Upper lobe of left lung (tissue), 6 donors: ENCODE results near the gene VAC14. TPM values are rescaled to one million over a fixed set of nuclear protein-coding genes. Genes with fewer than 3 reads are reported as not detected.

ENCODE experiments used
- ATAC-seq, 2 donors: fragments of 200-7000 bp; cut with Tn5 transposase; one replicate each; pipeline ENCODE4 v1.9.1; 2022; ENCODE audit warnings: mild to moderate bottlenecking in 2 of 2, moderate library complexity in 2 of 2; ENCODE audit not compliant: low FRiP score in 2 of 2
- DNase-seq, 2 donors: peaks; one replicate each; pipeline ENCODE4 v3.0.0-alpha.2; 2019 to 2020
- H3K27ac ChIP-seq, 4 donors: fragments of 200-600 bp; sonication (generic); one replicate each; pipeline ENCODE4 v1.5.1; 2016 to 2019
- H3K27me3 ChIP-seq, 4 donors: fragments of 200-600 bp; sonication (generic); one replicate each; pipeline ENCODE4 v1.5.1; 2017 to 2019
- H3K36me3 ChIP-seq, 4 donors: fragments of 200-600 bp; sonication (generic); one replicate each; pipeline ENCODE4 v1.5.1; 2016 to 2019
- H3K4me1 ChIP-seq, 4 donors: fragments of 200-600 bp; sonication (generic); one replicate each; pipeline ENCODE4 v1.5.1; 2018 to 2019
- H3K4me3 ChIP-seq, 4 donors: fragments of 200-600 bp; sonication (generic); one replicate each; pipeline ENCODE4 v1.5.1; 2017 to 2019; ENCODE audit warnings: mild to moderate bottlenecking in 2 of 4, moderate library complexity in 1 of 4
- H3K9me3 ChIP-seq, 4 donors: fragments of 200-600 bp; sonication (generic); one replicate each; pipeline ENCODE4 v1.5.1; 2018 to 2019
- EP300 ChIP-seq, 4 donors: sonication (generic); formaldehyde crosslinking; IDR thresholded peaks; one replicate each; pipeline ENCODE4 v1.5.1; 2017; ENCODE audit warnings: antibody characterized with exemption in 4 of 4, control low read depth in 2 of 4
- POLR2A ChIP-seq, 4 donors: fragments of 450-650 bp; IDR thresholded peaks; one replicate each; pipeline ENCODE4 v1.5.1; 2016 to 2017; ENCODE audit warnings: antibody characterized with exemption in 4 of 4, mild to moderate bottlenecking in 2 of 4
- POLR2AphosphoS5 ChIP-seq, 2 donors: sonication (generic); formaldehyde crosslinking; IDR thresholded peaks; one replicate each; pipeline ENCODE4 v1.5.1; 2017; ENCODE audit warnings: antibody characterized with exemption in 2 of 2
- WGBS, 2 donors: methylation state at CpG; one replicate each; pipeline ENCODE4 v1.1.5; 2017 to 2018; 5-methylcytosine and 5-hydroxymethylcytosine counted together
- total RNA-seq, 6 donors: library from RNA; depleted of rRNA in 4 of 6; stranded (reverse); fragments of >200 nt in 4 of 6; gene quantifications; one replicate each; pipeline versions ENCODE4 v1.1.0 to v1.2.1, GENCODE V29; 2016 to 2021
- TF ChIP-seq, protein P1 (sequence below), 6 experiments: fragments of 450-650 bp in 4 of 6; fragments of 200-600 bp in 2 of 6; sonication (generic) in 2 of 6; IDR thresholded peaks; one replicate each; pipeline ENCODE4 v1.5.1; 2016 to 2019; ENCODE audit warnings: antibody characterized with exemption in 6 of 6
- donor health status: DM: no; HTN: no; CAD: no; lungs with moderate emphysema.
- donor health status: DM: no; HTN: yes; CAD: no; lungs with severe emphysema.

VAC14 gene
- total RNA-seq, 6 donors from 2014 or later: 39.6 to 145 (median 57.4) TPM

DNA sequence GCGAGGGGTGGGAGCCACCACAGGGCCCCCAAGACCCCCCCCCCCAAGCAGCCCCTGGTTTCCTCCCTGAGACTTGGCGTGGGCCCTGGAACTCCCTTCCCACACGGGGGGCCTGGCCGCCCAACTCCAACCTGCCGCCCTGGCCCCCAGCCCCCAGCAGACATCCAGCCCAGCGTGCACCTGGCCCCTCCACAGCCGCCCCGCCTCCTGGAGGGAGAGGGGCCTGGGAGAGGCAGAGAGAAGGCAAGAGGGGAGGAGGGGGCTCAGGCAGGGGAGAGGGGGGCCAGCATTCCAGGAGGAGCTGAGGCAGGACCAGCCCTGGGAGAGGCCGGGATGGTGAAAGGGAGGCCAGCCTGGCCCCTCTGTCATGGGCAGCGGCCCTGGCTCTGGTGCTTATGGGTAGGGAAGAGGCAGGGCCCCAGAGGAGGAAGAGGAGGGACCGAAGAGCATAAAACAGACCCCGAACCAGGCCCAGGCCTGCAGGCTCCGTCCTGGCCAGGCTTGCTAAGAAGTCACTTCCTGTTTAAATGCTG is 137.9 kb downstream of the VAC14 start:
- Histone ChIP-seq H3K4me3 (no peak overlapping the region), H3K9me3 (no peaks in the 10 kb centered on the region), H3K27me3 (no peaks in the 10 kb centered on the region), H3K4me1 (no peaks in the 10 kb centered on the region), H3K27ac (no peak overlapping the region), H3K36me3 (peaks cover 26 to 63% (median 41%) of the 10 kb centered on the region in 4 donors)
- 71 to 94% methylated on average over 5 to 8 of the region's 13 CpGs for WGBS, 2 donors
- ATAC-seq: no peak
- DNase-seq: peak in 1 of 2 donors; percentile 69
- no peak for TF ChIP-seq POLR2A (IDR thresholded peaks at IDR 0.05)

DNA sequence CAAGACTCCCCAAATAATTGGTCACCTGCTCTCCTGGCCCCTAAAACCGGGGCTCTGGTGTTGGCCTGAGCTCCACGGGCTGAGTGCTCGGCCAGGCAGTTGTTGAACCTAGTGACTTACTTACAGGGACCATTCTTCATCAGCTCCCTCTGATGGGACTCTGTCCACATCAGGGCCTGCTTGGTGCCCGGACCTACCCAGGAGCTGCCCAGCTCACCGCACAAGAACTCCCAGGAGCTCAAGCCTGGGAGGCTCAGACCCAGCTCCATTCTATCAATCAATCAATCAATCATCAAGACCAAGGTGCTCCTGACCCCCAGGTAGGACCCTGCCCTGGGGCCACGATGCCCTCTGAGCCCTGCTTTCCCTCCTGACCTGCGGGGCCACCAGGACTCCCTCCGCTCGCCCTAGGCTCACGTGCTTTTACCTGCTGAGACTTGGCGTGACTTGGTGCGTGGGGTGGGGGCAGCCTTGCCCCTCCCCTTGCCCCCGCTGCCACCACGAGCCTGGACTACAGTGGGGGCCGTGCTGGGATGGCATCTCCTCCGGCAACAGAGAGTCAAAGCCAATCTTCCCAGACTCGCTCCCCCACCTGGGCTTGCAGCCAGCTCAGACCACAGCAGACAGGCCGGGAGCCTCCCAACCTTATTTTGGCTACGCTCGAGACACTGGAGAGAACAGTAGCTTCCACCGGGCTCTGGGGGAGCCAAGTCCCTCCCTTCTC is 138.9 kb downstream of the VAC14 start:
- H3K27ac ChIP-seq: no peak overlapping the region

DNA sequence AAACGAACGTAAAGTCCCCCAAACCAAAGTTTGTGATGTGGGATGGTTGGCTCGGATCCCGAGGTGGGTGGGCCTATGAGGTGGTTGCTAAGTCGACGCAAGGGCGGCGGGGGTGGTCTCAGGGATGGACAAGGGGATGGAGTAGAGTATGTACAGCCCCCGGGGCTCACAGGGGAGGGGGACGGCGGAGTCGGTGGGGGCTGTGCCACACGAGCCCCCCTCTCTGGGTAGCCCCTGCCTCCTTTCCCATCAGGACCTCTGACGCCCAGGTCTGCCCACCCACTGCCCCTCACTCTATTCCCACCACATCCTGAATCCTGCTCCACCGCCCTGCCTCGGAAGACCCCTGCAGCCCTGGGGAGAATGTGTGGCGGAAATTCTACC is 139.4 kb downstream of the VAC14 start:
- ATAC-seq (no peak), DNase-seq (no peak)
- TF ChIP-seq POLR2AphosphoS5 (IDR thresholded peaks at IDR 0.05) (no peak), POLR2A (IDR thresholded peaks at IDR 0.05) (no peak), EP300 (IDR thresholded peaks at IDR 0.05) (no peak)
- TF ChIP-seq, protein P1, sequence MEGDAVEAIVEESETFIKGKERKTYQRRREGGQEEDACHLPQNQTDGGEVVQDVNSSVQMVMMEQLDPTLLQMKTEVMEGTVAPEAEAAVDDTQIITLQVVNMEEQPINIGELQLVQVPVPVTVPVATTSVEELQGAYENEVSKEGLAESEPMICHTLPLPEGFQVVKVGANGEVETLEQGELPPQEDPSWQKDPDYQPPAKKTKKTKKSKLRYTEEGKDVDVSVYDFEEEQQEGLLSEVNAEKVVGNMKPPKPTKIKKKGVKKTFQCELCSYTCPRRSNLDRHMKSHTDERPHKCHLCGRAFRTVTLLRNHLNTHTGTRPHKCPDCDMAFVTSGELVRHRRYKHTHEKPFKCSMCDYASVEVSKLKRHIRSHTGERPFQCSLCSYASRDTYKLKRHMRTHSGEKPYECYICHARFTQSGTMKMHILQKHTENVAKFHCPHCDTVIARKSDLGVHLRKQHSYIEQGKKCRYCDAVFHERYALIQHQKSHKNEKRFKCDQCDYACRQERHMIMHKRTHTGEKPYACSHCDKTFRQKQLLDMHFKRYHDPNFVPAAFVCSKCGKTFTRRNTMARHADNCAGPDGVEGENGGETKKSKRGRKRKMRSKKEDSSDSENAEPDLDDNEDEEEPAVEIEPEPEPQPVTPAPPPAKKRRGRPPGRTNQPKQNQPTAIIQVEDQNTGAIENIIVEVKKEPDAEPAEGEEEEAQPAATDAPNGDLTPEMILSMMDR (IDR thresholded peaks at IDR 0.05): no peak
- WGBS, 2 donors: 75 to 82% methylated on average over 17 of the region's 17 CpGs
- H3K4me1 ChIP-seq: no peaks in the 10 kb centered on the region
- no peaks in the 10 kb centered on the region for H3K27me3 ChIP-seq
- no peak overlapping the region for H3K27ac ChIP-seq
- H3K36me3 ChIP-seq: peaks cover 24 to 51% (median 38%) of the 10 kb centered on the region in 4 donors
- H3K9me3 ChIP-seq: no peaks in the 10 kb centered on the region
- H3K4me3 ChIP-seq: no peak overlapping the region

More for the DNA sequence above, 138.9 kb downstream of the VAC14 start:
- Histone ChIP-seq H3K27me3 (no peaks in the 10 kb centered on the region), H3K36me3 (peaks cover 26 to 57% (median 40%) of the 10 kb centered on the region in 4 donors), H3K4me1 (no peaks in the 10 kb centered on the region), H3K4me3 (no peak overlapping the region), H3K9me3 (no peaks in the 10 kb centered on the region)
- 88 to 93% methylated on average over 15 to 17 of the region's 21 CpGs for WGBS, 2 donors
- DNase-seq (no peak), ATAC-seq (no peak)
- TF ChIP-seq, protein P1 (IDR thresholded peaks at IDR 0.05): no peak
- TF ChIP-seq POLR2A (IDR thresholded peaks at IDR 0.05): no peak
- TF ChIP-seq EP300 (IDR thresholded peaks at IDR 0.05): no peak
- TF ChIP-seq POLR2AphosphoS5 (IDR thresholded peaks at IDR 0.05): no peak

DNA sequence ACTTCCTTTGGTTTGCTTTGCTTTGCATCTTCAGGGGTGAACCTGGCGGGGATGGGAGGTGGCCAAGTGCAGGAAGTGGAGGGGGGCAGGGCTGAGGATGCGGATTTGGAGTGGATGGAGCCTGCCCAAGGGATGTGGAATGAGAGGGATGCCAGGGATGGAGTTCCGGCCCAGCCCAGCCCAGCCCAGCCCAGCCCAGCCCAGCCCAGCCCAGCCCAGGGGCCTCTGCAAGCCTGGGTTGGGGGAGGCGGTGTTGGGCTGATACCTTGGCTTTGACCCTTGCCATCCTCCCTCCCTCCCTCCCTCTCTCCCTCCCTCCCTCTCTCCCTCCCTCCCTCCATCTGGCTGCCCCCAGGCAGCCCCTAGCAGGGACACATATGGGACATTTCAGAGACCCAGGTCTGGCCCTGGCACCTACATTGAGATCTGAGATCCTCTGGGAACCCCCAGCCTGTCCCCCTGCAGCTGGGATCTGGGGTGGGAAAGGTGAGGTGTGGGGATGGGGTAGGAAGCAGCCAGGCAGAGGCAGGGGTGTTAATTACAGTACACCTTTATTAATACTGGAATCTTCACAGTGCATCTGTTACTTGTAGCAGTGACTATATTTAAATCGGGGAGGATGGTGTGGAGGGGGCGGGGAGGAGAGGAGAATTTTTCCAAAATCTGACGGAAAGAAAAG is 140.1 kb downstream of the VAC14 start:
- Histone ChIP-seq H3K36me3 (peaks cover 19 to 44% (median 33%) of the 10 kb centered on the region in 4 donors), H3K4me1 (no peaks in the 10 kb centered on the region), H3K4me3 (no peak overlapping the region), H3K27me3 (no peaks in the 10 kb centered on the region), H3K27ac (no peak overlapping the region), H3K9me3 (no peaks in the 10 kb centered on the region)
- no peak for ATAC-seq
- 51 to 60% methylated on average over 6 of the region's 7 CpGs for WGBS, 2 donors
- no peak for TF ChIP-seq POLR2AphosphoS5 (IDR thresholded peaks at IDR 0.05)
- TF ChIP-seq, protein P1 (IDR thresholded peaks at IDR 0.05): no peak
- TF ChIP-seq POLR2A (IDR thresholded peaks at IDR 0.05): no peak
- TF ChIP-seq EP300 (IDR thresholded peaks at IDR 0.05): no peak
- DNase-seq: peak in 1 of 2 donors; percentile 11

DNA sequence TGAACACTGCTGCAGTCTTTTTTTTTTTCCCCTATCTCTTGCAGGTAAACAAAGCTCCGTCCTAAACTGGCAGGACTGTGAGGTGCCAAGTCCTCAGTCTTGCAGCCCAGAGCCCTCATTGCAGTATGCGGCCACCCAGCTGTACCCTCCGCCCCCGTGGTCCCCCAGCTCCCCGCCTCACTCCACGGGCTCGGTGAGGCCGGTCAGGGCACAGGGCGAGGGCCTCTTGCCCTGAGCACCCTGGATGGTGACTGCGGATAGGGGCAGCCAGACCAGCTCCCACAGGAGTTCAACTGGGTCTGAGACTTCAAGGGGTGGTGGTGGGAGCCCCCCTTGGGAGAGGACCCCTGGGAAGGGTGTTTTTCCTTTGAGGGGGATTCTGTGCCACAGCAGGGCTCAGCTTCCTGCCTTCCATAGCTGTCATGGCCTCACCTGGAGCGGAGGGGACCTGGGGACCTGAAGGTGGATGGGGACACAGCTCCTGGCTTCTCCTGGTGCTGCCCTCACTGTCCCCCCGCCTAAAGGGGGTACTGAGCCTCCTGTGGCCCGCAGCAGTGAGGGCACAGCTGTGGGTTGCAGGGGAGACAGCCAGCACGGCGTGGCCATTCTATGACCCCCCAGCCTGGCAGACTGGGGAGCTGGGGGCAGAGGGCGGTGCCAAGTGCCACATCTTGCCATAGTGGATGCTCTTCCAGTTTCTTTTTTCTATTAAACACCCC is 140.8 kb downstream of the VAC14 start:
- Histone ChIP-seq H3K36me3 (peaks cover 14 to 37% (median 26%) of the 10 kb centered on the region in 4 donors), H3K4me1 (no peaks in the 10 kb centered on the region), H3K4me3 (no peak overlapping the region), H3K27me3 (no peaks in the 10 kb centered on the region), H3K9me3 (no peaks in the 10 kb centered on the region), H3K27ac (no peak overlapping the region)
- ATAC-seq (no peak), DNase-seq (peak in 1 of 2 donors; percentile 66)
- 84 to 100% methylated on average over 2 to 15 of the region's 16 CpGs for WGBS, 2 donors
- no peak for TF ChIP-seq POLR2A (IDR thresholded peaks at IDR 0.05)
- no peak for TF ChIP-seq EP300 (IDR thresholded peaks at IDR 0.05)
- TF ChIP-seq POLR2AphosphoS5 (IDR thresholded peaks at IDR 0.05): no peak
- TF ChIP-seq, protein P1 (IDR thresholded peaks at IDR 0.05): no peak
